Kidney glomerular epithelial cell (primary cell): ENCODE measurements around the gene CENPO.
"Not testable (repeated sequence)": the region's sequence is repeated elsewhere in the genome, so short reads cannot be mapped to it uniquely, and the experiment has no call there.

ENCODE experiments used
- DNase-seq: peaks from one replicate; lab custom pipeline; 2025; lab: John Stamatoyannopoulos, UW

Gene CENPO

DNA sequence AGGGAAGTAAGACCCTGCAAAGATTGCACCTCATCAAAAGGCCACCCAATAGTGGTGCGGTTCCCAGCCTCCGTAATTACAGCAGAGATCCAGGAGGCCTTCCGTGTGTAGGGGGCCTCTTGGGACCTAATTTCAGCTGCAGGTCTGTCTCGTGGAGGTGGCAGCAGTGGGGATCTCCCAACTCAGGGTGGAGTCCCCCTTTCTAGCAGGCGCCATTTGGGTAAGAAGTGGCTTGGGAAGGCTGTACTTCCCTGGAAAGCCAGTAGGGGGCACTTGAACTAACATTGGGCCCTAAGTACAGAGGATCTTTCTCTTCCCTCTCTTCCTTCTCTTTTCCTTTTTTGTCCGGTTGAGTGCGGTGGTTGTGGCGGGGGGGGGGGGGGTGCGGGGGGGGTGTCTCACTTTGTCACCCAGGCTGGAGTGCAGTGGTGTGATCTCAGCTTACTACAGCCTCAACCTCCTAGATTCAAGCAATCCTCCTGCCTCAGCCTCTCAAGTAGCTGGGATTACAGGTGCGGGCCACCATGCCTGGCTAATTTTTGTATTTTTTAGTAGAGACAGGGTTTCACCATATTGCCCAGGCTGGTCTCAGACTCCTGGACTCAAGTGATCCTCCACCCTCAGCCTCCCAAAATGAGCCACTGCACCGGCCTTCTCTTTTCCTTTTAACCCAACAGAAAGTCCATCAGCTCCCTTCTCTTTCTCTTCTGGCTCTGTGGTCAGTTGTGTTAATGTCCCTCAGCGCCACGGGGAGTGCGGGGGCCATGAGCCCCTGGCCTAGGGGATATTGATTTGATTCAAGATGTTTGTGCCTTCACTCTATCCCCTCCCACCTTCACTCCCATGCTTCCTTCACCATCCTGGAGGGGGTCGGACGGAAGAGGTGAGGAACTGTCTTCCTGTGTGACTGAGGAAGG, 32.0 kb downstream of the CENPO start:
- DNase-seq, result no peak

DNA sequence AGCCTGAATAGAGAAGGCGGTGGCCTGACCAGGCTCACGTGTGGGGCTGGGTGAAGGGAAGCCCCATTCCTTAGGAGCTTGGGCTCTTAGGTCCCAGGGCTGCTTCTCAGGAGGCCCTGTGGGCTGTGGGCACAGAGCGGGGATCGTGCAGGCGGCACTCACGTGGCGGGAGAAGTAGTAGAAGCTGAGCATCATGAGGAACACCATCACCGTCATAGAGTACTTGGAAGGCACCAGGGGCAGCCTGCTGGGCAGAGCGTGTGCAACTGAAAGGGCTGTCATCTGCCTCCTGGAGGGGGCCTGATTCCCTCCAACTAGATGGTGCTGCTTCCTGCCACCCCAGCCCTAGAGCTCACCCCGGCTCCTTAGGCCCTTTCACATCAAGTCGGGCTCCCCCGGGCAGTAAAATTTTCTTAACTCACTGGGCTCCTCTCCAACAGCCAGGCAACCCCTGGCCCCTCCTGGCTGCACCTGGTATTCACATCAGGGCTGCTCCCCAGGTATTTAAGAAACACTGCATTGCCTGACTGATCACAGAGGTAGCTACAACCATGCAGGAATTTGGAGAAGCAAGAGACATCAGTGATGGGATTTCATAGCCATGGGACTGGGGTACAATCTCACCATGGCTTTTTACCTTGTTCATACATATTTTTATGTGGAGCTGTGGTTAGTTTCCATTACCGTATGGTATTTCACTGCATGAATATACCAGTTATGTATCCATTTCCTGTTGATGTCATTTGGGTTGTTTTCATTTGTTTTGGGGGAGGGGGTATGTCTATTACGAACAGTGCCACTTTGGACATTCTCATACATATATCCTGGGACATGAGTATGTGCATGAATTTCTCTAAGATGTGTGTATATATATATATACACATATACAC, 32.9 kb downstream of the CENPO start:
- DNase-seq, result no peak

DNA sequence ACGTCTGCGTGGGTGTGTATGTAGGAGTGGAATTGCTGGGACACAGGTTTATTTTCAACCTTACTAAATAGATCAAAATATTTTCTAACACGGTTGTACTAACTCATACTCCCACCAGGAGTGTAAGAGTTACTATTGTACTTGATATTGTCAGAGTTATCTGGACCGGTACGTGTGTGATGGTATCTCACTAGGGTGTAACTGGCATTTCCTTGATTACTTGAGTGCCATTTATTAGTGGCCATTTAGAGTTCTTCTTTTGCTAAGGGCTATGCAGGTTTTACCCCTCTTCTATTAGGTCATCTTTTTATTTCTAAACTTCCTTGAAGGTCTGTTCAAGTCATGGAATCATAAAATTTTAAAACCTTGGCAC, 33.5 kb downstream of the CENPO start:
- no peak for DNase-seq

GRCh38 chr2:24827321-24828237, 34.4 kb downstream of the CENPO start:
- DNase-seq, result peak; percentile 29

GRCh38 chr2:24828238-24828996, 35.2 kb downstream of the CENPO start:
- DNase-seq, result no peak

GRCh38 chr2:24830351-24830750, 37.1 kb downstream of the CENPO start:
- DNase-seq, result no peak

DNA sequence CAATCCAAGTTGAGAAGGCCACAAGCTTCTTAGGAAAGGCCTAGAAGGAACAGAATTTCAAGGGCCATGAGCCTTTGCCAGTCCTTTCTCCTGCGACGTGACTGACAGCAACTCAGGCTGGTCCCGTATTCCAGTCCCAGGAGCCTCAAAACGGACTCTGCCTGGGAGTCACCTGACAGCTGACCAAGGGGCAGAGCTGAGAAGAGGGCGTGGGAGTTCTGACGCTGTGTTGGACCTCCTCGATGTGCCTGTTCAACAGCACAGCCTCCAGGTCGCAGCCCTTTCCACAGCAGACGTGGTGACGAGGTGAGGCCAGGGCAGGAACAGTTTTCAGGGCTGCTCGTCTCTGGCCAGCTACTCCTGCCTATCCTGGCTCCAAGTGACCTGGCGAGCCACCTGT, 37.6 kb downstream of the CENPO start:
- DNase-seq, result no peak

GRCh38 chr2:24831221-24832072, 38.2 kb downstream of the CENPO start:
- DNase-seq, result no peak

DNA sequence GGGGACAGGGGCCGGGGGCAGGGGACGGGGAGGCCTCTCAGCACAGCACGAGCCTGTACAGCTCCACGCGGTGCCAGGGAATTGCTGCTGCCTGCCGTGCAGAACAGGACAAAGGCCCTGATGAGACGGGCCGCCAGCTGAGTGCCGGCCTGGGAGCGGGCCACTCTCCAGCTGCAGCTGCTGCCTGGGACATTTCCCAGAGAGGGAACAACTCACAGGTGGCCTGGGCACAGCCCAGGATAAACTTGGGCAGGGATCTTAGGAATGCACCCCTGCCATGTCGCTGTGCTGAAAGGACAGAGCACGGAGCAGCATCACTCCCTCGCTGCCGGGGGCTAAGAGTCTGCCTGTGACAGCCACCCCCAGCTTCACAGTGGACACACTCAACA, 38.8 kb downstream of the CENPO start:
- no peak for DNase-seq

DNA sequence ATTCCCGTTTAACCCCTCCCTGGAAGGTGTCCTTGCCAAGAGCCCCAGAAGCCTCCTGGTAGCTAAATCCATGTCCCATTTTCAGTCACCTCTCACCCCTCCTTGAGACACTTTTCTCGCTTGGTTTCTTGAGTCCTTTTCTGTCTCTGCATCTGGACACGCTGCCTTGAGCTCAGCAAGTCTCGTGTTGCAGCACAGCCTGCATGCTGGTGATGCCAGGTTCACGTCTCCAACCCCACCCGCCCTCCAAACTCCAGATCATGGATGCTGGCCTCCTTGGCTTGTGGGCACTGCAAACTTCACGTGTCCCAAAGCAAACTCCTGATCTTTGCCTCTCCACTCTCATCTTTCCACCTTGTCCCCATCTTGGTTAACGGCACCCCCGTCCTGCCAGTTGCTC, 39.3 kb downstream of the CENPO start:
- DNase-seq, result no peak

- no peak for DNase-seq
Measured at GRCh38 chr2:24832931-24833701, 39.9 kb downstream of the CENPO start.

DNA sequence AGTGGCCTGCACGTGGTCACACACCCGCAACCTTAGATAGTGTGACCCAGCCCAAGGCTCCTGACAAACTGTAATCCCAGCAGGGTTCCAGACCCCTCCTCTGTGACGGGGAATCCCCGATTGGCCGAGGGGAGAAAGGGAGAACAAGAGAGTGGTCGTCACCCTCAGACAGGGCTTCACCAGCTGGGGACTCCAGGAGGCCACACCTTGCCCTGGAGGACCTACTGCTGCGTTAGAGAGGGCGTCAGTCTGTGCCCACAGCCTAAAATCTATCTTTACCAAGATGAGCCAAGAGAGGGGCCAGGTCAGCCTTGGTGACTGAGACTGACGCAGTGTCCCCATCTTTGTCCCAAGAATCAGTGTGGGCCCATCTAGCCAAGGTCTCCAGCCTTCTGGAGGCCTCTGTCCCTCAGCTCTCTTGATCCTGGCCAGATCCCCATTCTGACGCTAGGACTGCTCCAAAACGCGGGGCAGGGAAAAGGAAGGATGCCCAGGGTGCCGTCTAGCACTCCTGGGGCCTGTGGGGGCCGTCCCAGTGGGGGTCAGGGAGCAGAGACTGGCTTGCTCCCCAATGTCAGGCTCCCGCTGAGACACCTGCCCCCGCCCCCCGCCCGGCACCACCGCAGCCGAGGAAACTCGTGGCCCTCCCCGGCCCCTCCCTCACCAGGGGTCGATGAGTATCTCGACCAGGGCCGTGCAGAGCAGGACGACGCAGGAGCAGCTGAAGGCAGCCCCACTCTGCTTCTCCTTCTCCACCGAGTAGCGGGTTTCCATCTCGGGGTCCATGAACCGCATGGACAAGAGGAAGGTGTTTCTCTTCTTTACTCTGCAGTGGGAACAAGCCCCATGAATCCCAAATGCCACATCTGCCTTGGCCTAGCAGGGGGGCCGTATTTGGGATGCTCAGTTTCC, 40.9 kb downstream of the CENPO start:
- DNase-seq, result no peak

DNA sequence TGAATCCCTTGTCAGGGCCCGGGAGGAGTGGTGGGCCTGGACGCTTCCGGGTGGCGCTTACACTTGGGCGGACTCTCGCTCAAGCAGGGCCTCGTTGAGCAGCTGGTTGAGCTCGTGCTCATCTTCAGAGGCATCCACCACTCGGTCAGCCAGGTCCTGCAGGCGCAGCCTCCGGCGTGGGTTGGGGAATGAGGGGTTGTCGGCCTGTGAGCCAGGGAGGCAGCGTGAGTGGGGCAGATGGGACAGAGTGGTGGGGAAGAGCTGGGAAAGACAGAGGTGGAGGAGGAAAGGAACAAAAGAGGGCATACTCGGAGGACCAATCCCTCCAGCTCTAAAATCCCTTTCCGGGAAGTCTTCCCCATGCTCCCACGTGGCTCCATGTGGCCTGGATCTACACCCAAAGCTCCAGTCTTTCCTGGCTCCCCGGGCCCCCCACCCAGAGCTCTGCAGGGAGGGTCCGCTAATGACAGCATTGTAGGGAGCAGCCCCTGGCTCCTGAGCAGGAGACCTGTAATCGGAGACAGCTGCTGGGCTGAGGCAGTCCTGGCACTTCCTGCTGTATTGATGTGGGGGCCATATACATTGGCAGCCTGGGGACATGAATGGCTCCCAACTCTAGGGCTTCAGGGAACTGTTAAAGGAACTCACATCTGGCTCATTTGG, 41.6 kb downstream of the CENPO start:
- DNase-seq, result no peak

- DNase-seq, result not testable (repeated sequence)
Measured at GRCh38 chr2:24835411-24835810, 42.2 kb downstream of the CENPO start.

DNA sequence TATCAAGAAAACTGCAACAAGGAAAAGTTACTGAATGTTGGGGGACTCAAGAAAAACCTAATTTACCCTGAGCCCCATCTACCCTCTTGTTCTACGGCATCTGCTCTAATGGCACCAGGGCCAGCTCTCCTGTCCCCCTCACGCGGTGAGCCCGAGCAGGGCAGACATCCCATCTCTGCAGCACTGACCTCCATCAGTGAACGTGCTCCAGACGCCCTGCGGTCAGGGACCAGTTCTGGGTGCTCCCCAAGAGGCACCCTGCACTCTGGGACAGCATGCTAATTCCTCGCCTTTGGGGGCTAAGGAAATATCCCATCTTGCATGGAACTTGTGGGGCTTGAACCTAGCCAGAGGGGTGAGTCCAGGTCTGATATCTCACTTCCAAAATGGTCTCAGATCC, 43.0 kb downstream of the CENPO start:
- no peak for DNase-seq

DNA sequence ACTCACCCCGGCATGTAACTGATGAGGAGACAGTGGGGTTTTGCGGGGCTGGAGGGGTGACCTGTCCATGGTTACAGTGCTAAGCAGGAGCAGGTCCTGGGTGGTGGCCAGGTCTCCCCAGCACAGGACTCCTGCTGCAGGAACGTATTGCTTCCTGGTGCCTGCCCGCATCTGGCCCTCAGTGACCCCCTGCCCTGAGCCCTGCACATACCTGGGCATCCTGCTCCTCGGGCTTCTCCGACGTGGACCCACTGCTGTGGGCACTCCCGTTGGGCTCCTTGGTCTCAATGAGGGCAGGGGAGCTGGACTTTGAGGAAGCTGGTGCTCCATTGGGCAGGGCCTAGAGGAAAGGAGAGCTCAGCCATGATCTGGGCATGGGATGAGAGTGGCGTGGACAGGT, 43.5 kb downstream of the CENPO start:
- DNase-seq, result no peak

GRCh38 chr2:24837996-24838513, 44.8 kb downstream of the CENPO start:
- DNase-seq, result no peak

DNA sequence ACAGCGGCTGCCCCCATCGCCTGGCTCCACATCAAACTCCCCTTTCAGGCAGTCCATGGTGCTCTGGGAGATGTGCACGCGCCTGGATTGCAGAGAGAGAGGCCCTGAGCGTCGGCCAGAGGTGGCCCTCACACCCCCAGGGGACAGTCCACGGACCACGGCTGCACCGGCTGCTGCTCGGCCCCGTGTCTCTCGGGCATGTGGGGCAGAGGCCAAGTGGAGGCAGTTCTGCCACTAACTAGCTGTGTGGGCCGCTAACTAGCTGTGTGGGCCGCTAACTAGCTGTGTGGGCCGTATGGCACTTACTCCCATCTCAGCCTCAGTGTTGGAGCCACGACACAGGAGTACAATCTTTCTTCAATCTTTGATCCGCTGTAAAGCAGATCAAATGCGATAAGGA, 45.3 kb downstream of the CENPO start:
- no peak for DNase-seq
